K562 treated with DMSO at 1 percent for 48 hours (cell line): ENCODE results near the gene BCO2. TPM values are rescaled to one million over a fixed set of nuclear protein-coding genes. Genes with fewer than 3 reads are reported as not detected.

Source experiments
- total RNA-seq: library from RNA; unstranded; fragments of 300-600 nt; gene quantifications from 2 replicates; pipeline ENCODE4 v1.2.3, GENCODE V29; 2022; ENCODE audit warnings: low replicate concordance; ENCODE audit errors: extremely low read depth

Gene BCO2
- total RNA-seq, result not detected in 2 replicates

DNA sequence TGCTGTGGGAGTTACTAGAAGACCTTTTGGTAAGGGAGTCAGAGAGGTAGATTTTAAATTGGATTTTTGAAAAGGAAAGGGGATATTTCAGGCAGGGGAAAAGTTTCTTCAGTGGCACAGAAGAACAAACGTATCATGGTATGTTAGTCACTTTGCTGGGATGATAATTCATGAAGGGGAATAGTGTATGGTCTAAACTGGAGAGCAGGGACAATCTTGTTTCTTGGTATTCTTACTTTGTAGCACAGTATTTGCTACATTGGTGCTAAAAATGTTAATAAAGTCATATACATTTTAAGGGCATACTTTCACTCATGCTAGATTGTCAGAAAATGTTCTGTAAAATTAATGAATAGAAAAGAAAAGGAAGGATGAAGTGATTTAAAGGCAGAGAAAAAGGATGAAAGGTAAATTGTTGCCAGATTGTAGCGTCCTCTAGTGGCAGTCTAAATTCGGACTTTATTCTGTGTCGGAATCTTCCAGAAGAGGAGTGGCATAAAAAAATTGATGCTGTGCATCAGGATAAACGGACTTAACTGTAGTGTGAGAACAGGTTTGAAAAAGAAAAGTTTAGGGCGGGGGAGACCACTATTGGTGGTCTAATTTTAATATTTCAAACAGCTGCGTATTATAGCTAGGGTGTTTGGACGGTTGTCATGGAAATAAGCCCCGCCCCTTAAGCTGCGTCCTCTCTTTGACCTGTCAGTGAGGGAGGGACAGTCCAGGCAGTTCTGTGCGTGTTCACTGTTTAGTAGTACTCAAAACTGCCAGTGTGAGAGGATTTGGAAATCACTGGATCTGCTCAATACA, at the start of gene BCO2:
Gene BCO2 (plus strand): TSS at position 724 of the 810 bp plus-strand sequence. CDS start 90 bp downstream, outside the sequence.

DNA sequence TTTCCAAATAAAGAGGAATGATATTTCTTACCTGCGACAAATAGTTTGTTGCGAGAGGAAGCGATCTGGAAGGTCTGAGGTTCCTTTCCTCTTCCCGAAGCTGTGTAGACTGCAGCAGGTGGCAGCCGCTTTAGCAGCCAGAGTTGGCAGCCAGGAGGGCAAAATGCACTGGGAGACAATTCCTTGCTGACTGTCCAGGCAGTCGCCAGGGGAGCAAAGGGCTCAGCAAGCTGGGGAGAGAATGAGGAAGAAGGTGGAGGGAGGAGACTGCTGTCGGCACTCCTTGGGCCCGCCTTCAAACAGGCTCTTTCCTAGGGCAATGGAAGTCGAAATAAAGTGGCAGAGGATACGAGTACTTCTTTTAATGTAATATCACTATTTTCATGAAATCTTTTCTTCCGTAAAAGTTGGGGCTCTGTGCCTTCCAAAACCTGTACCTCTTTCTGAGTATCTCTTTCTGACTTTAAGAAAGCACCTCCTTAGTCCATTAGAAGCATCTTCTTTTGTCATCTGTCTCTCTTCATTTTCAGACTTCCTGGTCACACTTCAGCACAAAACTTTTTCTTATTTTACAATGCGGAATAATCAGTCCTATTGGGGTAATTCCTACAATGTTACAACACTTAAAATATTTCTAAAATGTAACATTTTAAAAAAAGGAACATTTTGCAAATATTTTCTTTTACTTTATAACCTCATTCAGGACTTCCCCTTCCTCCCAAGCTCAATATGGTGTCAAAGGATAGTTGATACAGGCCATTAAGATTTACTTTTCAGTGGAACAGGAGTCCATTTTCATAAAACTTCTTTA, 11.2 kb upstream of the BCO2 start, which contains the start of gene IL18:
Gene IL18 (minus strand): TSS at position 220 of the 811 bp plus-strand sequence. CDS start 9,041 bp downstream, outside the sequence.

DNA sequence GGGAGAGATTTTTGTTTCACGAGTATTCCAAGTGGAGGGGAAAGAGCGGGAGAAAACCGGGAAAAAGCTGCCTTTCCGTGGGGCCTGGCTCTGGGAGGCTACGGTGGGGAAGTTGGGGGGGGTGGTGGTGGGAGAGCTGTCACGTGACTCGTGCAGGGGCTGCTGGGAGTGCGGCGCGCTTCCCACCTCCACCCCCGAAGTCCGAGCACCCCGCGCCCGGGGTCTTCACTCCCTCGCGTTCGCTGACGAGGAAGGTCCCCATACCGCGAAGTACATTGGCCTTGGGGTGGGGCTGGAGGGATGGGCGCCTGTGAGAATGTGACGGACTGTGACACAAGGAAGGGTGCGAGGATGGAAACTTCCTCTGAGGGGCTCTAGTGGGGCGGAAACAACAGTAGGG, 8.2 kb upstream of the BCO2 start, which contains the start of gene TEX12:
Gene TEX12 (plus strand): TSS at position 228 of the 400 bp plus-strand sequence. CDS start 1,897 bp downstream, outside the sequence.

GRCh38 chr11:112226062-112226830, 50.9 kb downstream of the BCO2 start, which contains the start of gene PTS:
Gene PTS, plus strand, starts transcription at chr11:112226428. Its CDS starts 16 bp downstream, at chr11:112226444.

GRCh38 chr11:112260490-112260889, 85.2 kb downstream of the BCO2 start, which contains the start of gene PLET1:
Gene PLET1, minus strand, starts transcription at chr11:112260860. Its CDS starts 271 bp downstream, at chr11:112260589.

Other genes with a start within 250 kb of the BCO2 start
- gene DIXDC1, start 238.2 kb upstream of the BCO2 start, total RNA-seq, result not detected in 2 replicates
- not detected in 2 replicates for gene DLAT, start 150.1 kb upstream of the BCO2 start, total RNA-seq
- gene PIH1D2, start 101.5 kb upstream of the BCO2 start, total RNA-seq, result not detected in 2 replicates
- gene NKAPD1, start 101.2 kb upstream of the BCO2 start, total RNA-seq, result not detected in 2 replicates
- gene TIMM8B, start 88.8 kb upstream of the BCO2 start, total RNA-seq, result 763 TPM in 1 of 2 replicates, not detected in the other
- gene SDHD, start 88.6 kb upstream of the BCO2 start, total RNA-seq, result not detected in 2 replicates
- not detected in 2 replicates for gene IL18, start 11.4 kb upstream of the BCO2 start, total RNA-seq
- not detected in 2 replicates for gene TEX12, start 8.1 kb upstream of the BCO2 start, total RNA-seq
- not detected in 2 replicates for gene PTS, start 50.9 kb downstream of the BCO2 start, total RNA-seq
- gene PLET1, start 85.3 kb downstream of the BCO2 start, total RNA-seq, result not detected in 2 replicates